IPS-11a (cell line): Measurements from ENCODE around the gene RAP1A.
"Not testable (repeated sequence)": the region's sequence is repeated elsewhere in the genome, so short reads cannot be mapped to it uniquely, and the experiment has no call there.

Experiments
- H3K4me3 ChIP-seq: one replicate; pipeline ENCODE4 v1.5.1; 2013; ENCODE audit warnings: low read depth, low read length, control low read depth

RAP1A gene

GRCh38 chr1:111597426-111597825 is 22.2 kb upstream of the RAP1A start:
- H3K4me3 ChIP-seq, result no peak overlapping the region

- no peak overlapping the region for H3K4me3 ChIP-seq
Observed at GRCh38 chr1:111598544-111598943, 21.0 kb upstream of the RAP1A start.

- no peak overlapping the region for H3K4me3 ChIP-seq
Observed at GRCh38 chr1:111599781-111600693, 19.6 kb upstream of the RAP1A start.

GRCh38 chr1:111600886-111601386 is 18.7 kb upstream of the RAP1A start:
- H3K4me3 ChIP-seq, result no peak overlapping the region

- no peak overlapping the region for H3K4me3 ChIP-seq
Observed at GRCh38 chr1:111602302-111602701, 17.3 kb upstream of the RAP1A start.

- no peak overlapping the region for H3K4me3 ChIP-seq
Observed at GRCh38 chr1:111602974-111603373, 16.6 kb upstream of the RAP1A start.

- no peak overlapping the region for H3K4me3 ChIP-seq
Observed at GRCh38 chr1:111603979-111604378, 15.6 kb upstream of the RAP1A start.

GRCh38 chr1:111604931-111605330 is 14.7 kb upstream of the RAP1A start:
- no peak overlapping the region for H3K4me3 ChIP-seq

GRCh38 chr1:111605576-111605975 is 14.0 kb upstream of the RAP1A start:
- no peak overlapping the region for H3K4me3 ChIP-seq

- H3K4me3 ChIP-seq, result not testable (repeated sequence)
Observed at GRCh38 chr1:111606457-111607215, 13.0 kb upstream of the RAP1A start.

- H3K4me3 ChIP-seq, result not testable (repeated sequence)
Observed at GRCh38 chr1:111608528-111608927, 11.1 kb upstream of the RAP1A start.

- no peak overlapping the region for H3K4me3 ChIP-seq
Observed at GRCh38 chr1:111611986-111612385, 7.6 kb upstream of the RAP1A start.

- H3K4me3 ChIP-seq, result no peak overlapping the region
Observed at GRCh38 chr1:111615870-111616715, 3.5 kb upstream of the RAP1A start.

- no peak overlapping the region for H3K4me3 ChIP-seq
Observed at GRCh38 chr1:111618081-111618480, 1.5 kb upstream of the RAP1A start.

GRCh38 chr1:111618961-111619634 is 491 bp upstream of the RAP1A start:
- peak overlapping the region; percentile 28 for H3K4me3 ChIP-seq

GRCh38 chr1:111620441-111620971 is 917 bp downstream of the RAP1A start:
- peak overlapping the region; percentile 86 for H3K4me3 ChIP-seq

- no peak overlapping the region for H3K4me3 ChIP-seq
Observed at GRCh38 chr1:111621050-111621449, 1.5 kb downstream of the RAP1A start.

- no peak overlapping the region for H3K4me3 ChIP-seq
Observed at GRCh38 chr1:111622166-111622565, 2.6 kb downstream of the RAP1A start.

GRCh38 chr1:111624382-111624781 is 4.8 kb downstream of the RAP1A start:
- no peak overlapping the region for H3K4me3 ChIP-seq

GRCh38 chr1:111625276-111625675 is 5.7 kb downstream of the RAP1A start:
- no peak overlapping the region for H3K4me3 ChIP-seq
